Endodermal cell (in vitro differentiated cells): Measurements from ENCODE around the gene CDS2. TPM values are rescaled to one million over a fixed set of nuclear protein-coding genes. Genes with fewer than 3 reads are reported as not detected.

ENCODE experiments used
- DNase-seq: peaks from one replicate; pipeline ENCODE4 v3.0.0-alpha.2; 2017
- H3K27ac ChIP-seq: 2 replicates; pipeline ENCODE4 v1.5.1; 2013; ENCODE audit warnings: mild to moderate bottlenecking, low read depth, low read length, moderate library complexity
- H3K27me3 ChIP-seq: 2 replicates; pipeline ENCODE4 v1.6.1; 2013; ENCODE audit warnings: mild to moderate bottlenecking, low read length, moderate library complexity; ENCODE audit not compliant: insufficient read depth, control insufficient read depth, poor library complexity, severe bottlenecking
- H3K36me3 ChIP-seq: 2 replicates; pipeline ENCODE4 v1.7.0; 2013; ENCODE audit warnings: mild to moderate bottlenecking, low read length, moderate library complexity; ENCODE audit not compliant: control insufficient read depth, insufficient read depth
- H3K4me1 ChIP-seq: one replicate; pipeline ENCODE4 v1.7.0; 2013; ENCODE audit warnings: low read length; ENCODE audit not compliant: control insufficient read depth, insufficient read depth
- H3K4me3 ChIP-seq: 2 replicates; pipeline ENCODE4 v1.5.1; 2013; ENCODE audit warnings: mild to moderate bottlenecking, low read length, moderate library complexity
- H3K9ac ChIP-seq: 2 replicates; pipeline ENCODE4 v1.6.1; 2013; ENCODE audit warnings: mild to moderate bottlenecking, low read length, moderate library complexity; ENCODE audit not compliant: poor library complexity, severe bottlenecking; ENCODE audit errors: extremely low read depth
- H3K9me3 ChIP-seq: 2 replicates; pipeline ENCODE4 v1.6.1; 2013; ENCODE audit warnings: mild to moderate bottlenecking, low read length, moderate library complexity; ENCODE audit not compliant: control insufficient read depth
- H3K27ac Mint-ChIP-seq: 2 replicates; pipeline ENCODE4 v1.8.0; 2020; ENCODE audit warnings: mixed read lengths
- H3K27me3 Mint-ChIP-seq: 2 replicates; pipeline ENCODE4 v1.8.0; 2021; ENCODE audit warnings: mild to moderate bottlenecking, mixed read lengths; ENCODE audit not compliant: insufficient read depth
- H3K36me3 Mint-ChIP-seq: 2 replicates; pipeline ENCODE4 v1.8.0; 2020; ENCODE audit warnings: low read depth, mixed read lengths
- H3K4me1 Mint-ChIP-seq: 2 replicates; pipeline ENCODE4 v1.8.0; 2020; ENCODE audit warnings: mixed read lengths
- H3K4me3 Mint-ChIP-seq: 2 replicates; pipeline ENCODE4 v1.8.0; 2020; ENCODE audit warnings: mild to moderate bottlenecking, moderate library complexity, mixed read lengths
- H3K9me3 Mint-ChIP-seq: 2 replicates; pipeline ENCODE4 v1.8.0; 2020; ENCODE audit warnings: mild to moderate bottlenecking, mixed read lengths
- CTCF ChIP-seq: fragments of 200-600 bp; sonication (generic); conservative IDR thresholded peaks from 2 replicates; pipeline ENCODE4 v1.5.0; 2021; ENCODE audit warnings: antibody characterized with exemption, mild to moderate bottlenecking
- WGBS, 2 experiments: methylation state at CpG; one replicate each; pipeline versions ENCODE4 v1.1.5 to v1.1.7; 2013; ENCODE audit warnings: missing lambda C conversion rate in 2 of 2, mixed read lengths in 1 of 2; ENCODE audit not compliant: insufficient coverage in 1 of 2, insufficient read length in 1 of 2; 5-methylcytosine and 5-hydroxymethylcytosine counted together
- total RNA-seq, 2 donors: library from RNA; stranded (reverse); fragmentation: NEBNext Ultra II Directional in 1 of 2; extraction: Animal tissue kit (Norgen Biotek cat#: 25700) in 1 of 2; gene quantifications; 2 replicates in 1 of 2; 3 replicates in 1 of 2; pipeline ENCODE4 v1.2.1, GENCODE V29; 2021

The CDS2 gene
- total RNA-seq, 2 donors from 2014 or later: 66.8 to 77.1 TPM

DNA sequence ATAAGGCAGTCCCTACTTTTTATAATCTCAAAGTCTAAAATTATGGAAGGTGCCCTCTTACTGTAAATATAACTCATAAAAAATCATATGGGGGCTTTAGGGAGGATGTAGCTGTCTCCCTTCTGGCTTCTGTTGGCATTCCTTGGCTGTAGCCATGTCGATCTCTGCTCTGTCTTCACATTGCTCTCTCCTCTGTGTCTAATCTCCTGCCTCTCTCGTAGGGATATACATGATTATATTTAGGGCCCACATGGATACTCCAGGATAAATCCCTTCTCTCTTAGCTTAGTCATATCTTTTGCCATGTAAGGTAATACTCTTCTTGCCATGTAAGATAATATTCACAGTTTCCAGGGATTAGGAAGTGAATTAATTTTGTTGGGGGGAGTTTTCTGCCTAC, 28.6 kb downstream of the CDS2 start:
- Mint-ChIP-seq H3K4me3 (no peak overlapping the region), H3K36me3 (peaks cover 5% of the 10 kb centered on the region), H3K27me3 (no peaks in the 10 kb centered on the region), H3K27ac (no peak overlapping the region), H3K9me3 (no peaks in the 10 kb centered on the region), H3K4me1 (peaks cover 25% of the 10 kb centered on the region)
- Histone ChIP-seq H3K4me1 (peaks cover 4% of the 10 kb centered on the region), H3K36me3 (peaks cover 3% of the 10 kb centered on the region), H3K9ac (no peak overlapping the region), H3K27me3 (no peaks in the 10 kb centered on the region), H3K9me3 (no peaks in the 10 kb centered on the region), H3K27ac (no peak overlapping the region), H3K4me3 (no peak overlapping the region)
- no peak for TF ChIP-seq CTCF
- no peak for DNase-seq
- 96 to 98% methylated on average over 2 of the region's 2 CpGs for WGBS, 2 experiments

DNA sequence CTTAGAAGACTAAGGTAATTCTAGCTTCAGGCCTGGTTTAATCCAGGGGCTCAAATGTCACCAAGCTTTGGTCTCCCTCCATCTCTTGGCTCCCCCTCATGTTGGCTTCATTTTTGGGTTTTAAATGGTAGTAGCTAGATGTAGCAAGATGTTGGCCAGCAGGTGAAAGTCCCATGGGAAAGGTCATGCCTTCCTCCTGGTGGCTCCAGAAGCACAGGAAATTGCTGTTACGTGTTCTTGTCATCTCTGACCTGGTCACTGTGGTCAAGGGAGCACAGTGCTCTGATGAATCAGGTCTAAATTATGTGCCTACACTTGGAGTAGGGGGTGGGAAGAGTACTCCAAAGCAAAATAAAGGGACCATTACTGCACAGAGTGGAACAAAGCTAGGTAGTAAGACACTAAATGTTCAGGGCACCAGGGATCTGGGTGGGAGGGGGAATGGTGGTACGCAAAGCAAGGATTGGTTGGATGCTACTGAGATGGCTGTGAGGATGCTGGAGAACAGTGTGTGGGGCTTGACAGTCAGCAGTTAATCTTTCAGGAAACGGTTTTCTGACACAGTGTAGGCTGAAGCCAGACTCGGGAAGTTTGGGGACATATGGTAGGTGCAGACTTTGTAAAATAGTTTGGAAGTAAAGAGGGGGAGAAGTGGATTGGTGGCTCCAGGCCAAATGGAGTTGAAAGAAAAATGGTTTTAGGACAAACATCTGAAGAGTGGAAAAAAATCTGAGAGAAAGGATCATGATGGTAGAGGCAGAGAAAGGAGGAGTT, 30.1 kb downstream of the CDS2 start:
- no peaks in the 10 kb centered on the region for H3K27me3 ChIP-seq
- peaks cover 21% of the 10 kb centered on the region for H3K4me1 Mint-ChIP-seq
- no peak for TF ChIP-seq CTCF
- H3K9me3 ChIP-seq: no peaks in the 10 kb centered on the region
- H3K4me3 ChIP-seq: no peak overlapping the region
- no peak overlapping the region for H3K27ac Mint-ChIP-seq
- no peaks in the 10 kb centered on the region for H3K27me3 Mint-ChIP-seq
- peaks cover 4% of the 10 kb centered on the region for H3K4me1 ChIP-seq
- peaks cover 5% of the 10 kb centered on the region for H3K36me3 Mint-ChIP-seq
- no peak overlapping the region for H3K4me3 Mint-ChIP-seq
- no peak overlapping the region for H3K9ac ChIP-seq
- WGBS, 2 experiments: 70% methylated on average over 4 of the region's 4 CpGs
- peaks cover 3% of the 10 kb centered on the region for H3K36me3 ChIP-seq
- DNase-seq: no peak
- H3K27ac ChIP-seq: no peak overlapping the region
- H3K9me3 Mint-ChIP-seq: no peaks in the 10 kb centered on the region

- 82 to 89% methylated on average over 2 to 3 of the region's 3 CpGs for WGBS, 2 experiments
- Mint-ChIP-seq H3K9me3 (no peaks in the 10 kb centered on the region), H3K4me3 (no peak overlapping the region), H3K4me1 (peaks cover 8% of the 10 kb centered on the region), H3K27me3 (no peaks in the 10 kb centered on the region), H3K27ac (no peak overlapping the region), H3K36me3 (no peaks in the 10 kb centered on the region)
- DNase-seq: no peak
- H3K27me3 ChIP-seq: no peaks in the 10 kb centered on the region
- no peak for TF ChIP-seq CTCF
- H3K36me3 ChIP-seq: no peaks in the 10 kb centered on the region
- no peak overlapping the region for H3K9ac ChIP-seq
- no peak overlapping the region for H3K4me3 ChIP-seq
- H3K27ac ChIP-seq: no peak overlapping the region
- H3K9me3 ChIP-seq: no peaks in the 10 kb centered on the region
- H3K4me1 ChIP-seq: no peaks in the 10 kb centered on the region
Observed at GRCh38 chr20:5159928-5160327, 33.1 kb downstream of the CDS2 start.
